M059J (cell line): ENCODE data around the gene ETNK1. TPM values are rescaled to one million over a fixed set of nuclear protein-coding genes. Genes with fewer than 3 reads are reported as not detected.

Experiments
- total RNA-seq: library from RNA; depleted of rRNA; stranded (reverse); fragments of >200 nt; shearing (Covaris generic); gene quantifications from 2 replicates; pipeline ENCODE4 v1.2.3, GENCODE V29; 2014; rRNA removed

The ETNK1 gene
- total RNA-seq, 1 experiment from 2014 or later: 12.1 TPM

Other genes starting within 250 kb of the ETNK1 start
- gene C2CD5, start 80.6 kb upstream of the ETNK1 start, total RNA-seq: 8.3 and 14.4 TPM in 2 replicates